Measurements from ENCODE around the gene AP4M1. TPM values are rescaled to one million over a fixed set of nuclear protein-coding genes. Genes with fewer than 3 reads are reported as not detected.

AP4M1 gene
- total and polyA plus RNA-seq, 4 donors = 3.3 to 5.5 (median 4.8) TPM

DNA sequence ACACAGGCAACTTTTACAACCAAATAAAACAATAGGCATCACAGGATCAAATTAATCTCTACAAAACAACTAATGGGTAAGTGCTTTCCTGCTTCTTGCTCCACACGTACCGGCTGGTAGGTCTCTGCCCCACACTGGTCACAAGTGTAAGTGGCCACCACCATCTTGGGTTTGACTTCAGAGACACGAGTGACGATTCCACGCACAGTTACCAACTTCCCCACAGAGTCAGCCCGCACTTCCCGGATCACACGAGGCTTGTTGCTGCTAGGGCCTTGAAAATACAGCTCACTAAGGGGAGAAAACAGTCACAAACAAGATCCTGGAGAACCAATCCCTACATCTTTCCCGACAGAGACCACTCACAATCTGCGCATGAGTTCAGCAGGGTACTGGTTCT, 2.5 kb upstream of the AP4M1 start:
- H3K9ac ChIP-seq (ENCODE audit: low read depth in 1 of 2, low read length in 2 of 2) = no peak overlapping the region
- H3K4me3 ChIP-seq (ENCODE audit: low read depth in 1 of 3, low read length in 3 of 3) = no peak overlapping the region
- no peak overlapping the region for H3K27ac ChIP-seq (ENCODE audit: low read depth in 1 of 2, low read length in 2 of 2)
- no peaks in the 10 kb centered on the region for H3K27me3 ChIP-seq (ENCODE audit: control insufficient read depth in 4 of 4, insufficient read depth in 4 of 4, low read length in 3 of 4)
- 87% methylated on average over 10 of the region's 10 CpGs for WGBS
- no peaks in the 10 kb centered on the region for H3K9me3 ChIP-seq (ENCODE audit: control insufficient read depth in 4 of 4, low read length in 3 of 4)
- DNase-seq (ENCODE audit: low spot score) = no peak
- H3K4me1 ChIP-seq (ENCODE audit: control insufficient read depth in 4 of 4, insufficient read depth in 4 of 4, low read length in 3 of 4) = peaks cover 0 to 21% (median 14%) of the 10 kb centered on the region in 4 donors
- TF ChIP-seq REST (IDR thresholded peaks at IDR 0.05) (no peak), GABPA (IDR thresholded peaks at IDR 0.05 in 1 of 2, conservative IDR thresholded peaks at IDR 0.05 in 1 of 2) (no peak), FOXA2 (IDR thresholded peaks at IDR 0.05) (no peak), CTCF (IDR thresholded peaks at IDR 0.05; ENCODE audit: low read depth, low read length, missing input control) (no peak)
- TF ChIP-seq, protein P1, sequence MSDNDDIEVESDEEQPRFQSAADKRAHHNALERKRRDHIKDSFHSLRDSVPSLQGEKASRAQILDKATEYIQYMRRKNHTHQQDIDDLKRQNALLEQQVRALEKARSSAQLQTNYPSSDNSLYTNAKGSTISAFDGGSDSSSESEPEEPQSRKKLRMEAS (IDR thresholded peaks at IDR 0.05) = no peak
- H3K36me3 ChIP-seq (ENCODE audit: control insufficient read depth in 4 of 4, insufficient read depth in 3 of 4, low read depth in 1 of 4, low read length in 3 of 4) = peaks cover 20 to 53% (median 41%) of the 10 kb centered on the region in 4 donors

DNA sequence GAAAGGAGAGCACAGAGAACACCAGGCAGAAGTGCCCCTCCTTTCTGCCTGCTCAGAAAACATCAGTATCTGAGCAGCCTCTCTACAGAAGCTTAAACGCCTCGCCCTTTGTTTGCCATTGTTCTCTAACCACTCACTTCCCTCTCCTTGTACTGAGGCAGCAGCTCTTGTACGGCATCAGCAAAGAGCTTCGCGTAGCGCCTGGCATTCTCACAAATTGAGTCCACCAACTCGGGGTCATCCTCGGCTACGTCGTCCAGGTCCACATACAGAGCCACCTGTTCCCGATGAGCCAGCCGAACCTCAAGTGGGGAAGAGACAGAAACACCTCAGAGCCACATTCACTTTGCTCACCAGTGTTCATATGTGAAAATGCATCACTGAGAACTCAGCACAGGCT, 2.0 kb upstream of the AP4M1 start:
- no peak overlapping the region for H3K27ac ChIP-seq (ENCODE audit: low read depth in 1 of 2, low read length in 2 of 2)
- H3K36me3 ChIP-seq (ENCODE audit: control insufficient read depth in 4 of 4, insufficient read depth in 3 of 4, low read depth in 1 of 4, low read length in 3 of 4) = peaks cover 18 to 47% (median 38%) of the 10 kb centered on the region in 4 donors
- DNase-seq (ENCODE audit: low spot score) = no peak
- 80% methylated on average over 12 of the region's 12 CpGs for WGBS
- no peaks in the 10 kb centered on the region for H3K27me3 ChIP-seq (ENCODE audit: control insufficient read depth in 4 of 4, insufficient read depth in 4 of 4, low read length in 3 of 4)
- H3K9ac ChIP-seq (ENCODE audit: low read depth in 1 of 2, low read length in 2 of 2) = peak overlapping the region; percentile 64 to 89
- TF ChIP-seq NR2F2 (IDR thresholded peaks at IDR 0.05) (no peak), RAD21 (IDR thresholded peaks at IDR 0.05) (no peak), FOXA1 (IDR thresholded peaks at IDR 0.05) (no peak), SP1 (IDR thresholded peaks at IDR 0.05) (no peak), REST (IDR thresholded peaks at IDR 0.05) (no peak), FOXA2 (IDR thresholded peaks at IDR 0.05) (no peak), YY1 (IDR thresholded peaks at IDR 0.05) (no peak), HNF4G (IDR thresholded peaks at IDR 0.05) (no peak)
- TF ChIP-seq, protein P2, sequence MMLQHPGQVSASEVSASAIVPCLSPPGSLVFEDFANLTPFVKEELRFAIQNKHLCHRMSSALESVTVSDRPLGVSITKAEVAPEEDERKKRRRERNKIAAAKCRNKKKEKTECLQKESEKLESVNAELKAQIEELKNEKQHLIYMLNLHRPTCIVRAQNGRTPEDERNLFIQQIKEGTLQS (IDR thresholded peaks at IDR 0.05) = no peak
- TF ChIP-seq, protein P1 (IDR thresholded peaks at IDR 0.05) = no peak
- H3K4me1 ChIP-seq (ENCODE audit: control insufficient read depth in 4 of 4, insufficient read depth in 4 of 4, low read length in 3 of 4) = peaks cover 0 to 20% (median 14%) of the 10 kb centered on the region in 4 donors
- H3K4me3 ChIP-seq (ENCODE audit: low read depth in 1 of 3, low read length in 3 of 3) = peak overlapping the region; percentile 81 to 87 (median 82)
- H3K9me3 ChIP-seq (ENCODE audit: control insufficient read depth in 4 of 4, low read length in 3 of 4) = no peaks in the 10 kb centered on the region
